Bone marrow (tissue), 2 donors: ENCODE results near the gene AK5.
"Not testable (repeated sequence)": the region's sequence is repeated elsewhere in the genome, so short reads cannot be mapped to it uniquely, and the experiment has no call there.

Experiments used
- DNase-seq, 2 donors: peaks; one replicate each; lab custom pipeline; 2025; lab: John Stamatoyannopoulos, UW

AK5 gene

DNA sequence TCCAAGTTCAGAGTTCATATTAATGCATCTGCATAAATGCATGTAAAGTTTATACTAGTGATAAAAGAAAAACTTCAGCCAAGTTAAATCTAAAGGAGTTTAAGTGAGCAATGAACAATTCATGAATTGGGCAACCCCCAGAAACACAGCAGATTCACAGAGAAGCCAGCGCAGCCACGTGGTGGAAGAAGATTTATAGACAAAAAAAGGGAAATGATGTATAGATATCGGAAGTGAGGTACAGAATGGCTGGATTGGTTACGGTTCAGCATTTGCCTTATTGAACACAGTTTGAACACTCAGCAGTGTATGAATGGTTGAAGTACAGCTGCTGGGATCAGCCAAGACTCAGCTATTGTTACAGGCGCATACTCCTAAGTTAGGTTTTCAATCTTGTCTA, 5.7 kb downstream of the AK5 start:
- DNase-seq = no peak

DNA sequence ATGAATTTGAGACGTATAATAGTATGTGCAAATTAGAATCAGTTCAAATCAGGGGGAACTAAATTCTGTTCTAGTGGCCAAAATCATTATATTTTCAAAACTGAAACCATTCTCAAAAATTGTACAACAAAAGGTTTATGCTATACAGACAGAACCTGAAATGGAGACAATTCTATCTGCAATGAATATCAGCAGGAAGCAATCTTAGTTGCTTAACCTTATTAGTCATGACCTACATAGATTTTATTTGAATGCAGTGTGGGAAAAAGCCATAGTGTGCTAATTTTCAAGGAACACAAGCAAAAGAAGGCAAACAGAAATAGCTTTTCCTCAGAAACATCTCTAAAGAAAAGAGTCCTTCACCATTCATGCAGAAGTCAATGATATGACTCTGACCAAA, 6.5 kb downstream of the AK5 start:
- DNase-seq = no peak

DNA sequence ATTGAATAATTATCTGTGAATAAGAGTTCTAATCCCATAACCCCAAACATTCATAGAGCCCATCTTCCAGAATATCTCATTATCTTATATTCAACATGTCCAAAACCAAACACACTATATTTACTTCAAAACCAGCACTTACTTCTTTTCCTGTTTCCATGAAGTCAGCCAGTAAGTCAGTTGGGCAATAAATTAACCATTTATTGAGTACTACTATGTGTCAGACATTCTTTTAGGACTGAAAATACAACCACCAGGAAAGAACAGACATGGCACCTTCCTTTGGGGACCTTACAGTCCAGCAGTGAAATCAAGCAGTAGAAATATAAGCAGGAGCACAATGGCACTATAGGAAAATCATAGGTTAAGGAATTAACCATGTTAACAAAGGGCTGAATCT, 8.8 kb downstream of the AK5 start:
- no peak for DNase-seq

DNA sequence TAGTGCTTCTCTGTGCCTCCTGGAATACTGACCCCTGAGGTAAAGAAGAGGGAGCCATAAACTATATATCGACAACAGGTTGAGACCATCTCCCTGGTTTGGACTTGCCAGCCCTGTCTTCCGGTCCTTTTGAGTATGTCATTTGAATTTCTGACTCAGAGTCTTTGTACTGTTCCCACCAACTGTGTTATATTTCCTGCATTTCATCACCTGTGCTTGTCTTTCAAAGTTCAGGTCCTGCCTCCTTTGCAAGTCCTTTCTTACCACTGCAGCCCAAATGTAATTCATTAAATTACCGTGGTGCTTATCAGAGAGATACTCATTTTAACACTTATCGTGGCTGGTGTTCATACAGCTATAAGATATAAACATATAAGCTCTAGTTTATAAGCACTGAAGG, 10.7 kb downstream of the AK5 start:
- no peak for DNase-seq

DNA sequence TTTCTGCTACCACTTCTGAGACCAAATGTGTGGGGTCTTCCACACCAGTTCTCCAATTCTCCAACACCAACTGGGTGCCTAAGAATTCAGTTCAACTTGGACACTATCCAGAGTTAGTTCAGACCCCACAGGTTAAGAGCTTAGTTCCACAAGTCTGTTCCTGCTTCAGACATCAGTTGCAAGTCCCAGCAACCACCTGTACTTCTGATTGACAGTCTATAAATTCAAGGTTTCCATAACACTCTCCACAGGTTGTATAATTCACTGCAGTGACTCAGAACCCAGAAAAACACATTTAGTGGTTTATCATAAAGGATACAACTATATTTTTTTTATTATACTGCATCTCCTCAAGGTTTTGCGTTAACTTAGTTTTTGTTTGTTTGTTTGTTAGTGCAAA, 18.7 kb downstream of the AK5 start:
- no peak for DNase-seq

DNA sequence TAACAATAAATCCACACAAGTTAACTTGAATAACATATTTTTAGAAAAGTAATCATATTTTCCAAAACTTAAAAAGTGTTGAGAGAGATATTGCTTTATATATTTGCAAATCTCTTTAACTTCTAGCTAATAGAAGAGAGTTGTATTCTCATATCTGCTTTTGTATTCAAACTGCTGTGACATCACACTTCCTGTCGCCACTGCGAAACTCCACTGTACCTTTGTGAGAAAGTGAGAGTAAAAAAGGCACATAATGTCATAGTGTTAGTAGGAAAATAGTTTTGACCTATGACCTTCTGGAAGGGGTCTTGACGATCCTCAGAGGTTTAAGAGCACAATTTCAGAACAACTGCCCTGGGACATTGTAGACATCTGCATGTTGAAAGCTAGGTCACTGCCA, 21.6 kb downstream of the AK5 start:
- DNase-seq = no peak

DNA sequence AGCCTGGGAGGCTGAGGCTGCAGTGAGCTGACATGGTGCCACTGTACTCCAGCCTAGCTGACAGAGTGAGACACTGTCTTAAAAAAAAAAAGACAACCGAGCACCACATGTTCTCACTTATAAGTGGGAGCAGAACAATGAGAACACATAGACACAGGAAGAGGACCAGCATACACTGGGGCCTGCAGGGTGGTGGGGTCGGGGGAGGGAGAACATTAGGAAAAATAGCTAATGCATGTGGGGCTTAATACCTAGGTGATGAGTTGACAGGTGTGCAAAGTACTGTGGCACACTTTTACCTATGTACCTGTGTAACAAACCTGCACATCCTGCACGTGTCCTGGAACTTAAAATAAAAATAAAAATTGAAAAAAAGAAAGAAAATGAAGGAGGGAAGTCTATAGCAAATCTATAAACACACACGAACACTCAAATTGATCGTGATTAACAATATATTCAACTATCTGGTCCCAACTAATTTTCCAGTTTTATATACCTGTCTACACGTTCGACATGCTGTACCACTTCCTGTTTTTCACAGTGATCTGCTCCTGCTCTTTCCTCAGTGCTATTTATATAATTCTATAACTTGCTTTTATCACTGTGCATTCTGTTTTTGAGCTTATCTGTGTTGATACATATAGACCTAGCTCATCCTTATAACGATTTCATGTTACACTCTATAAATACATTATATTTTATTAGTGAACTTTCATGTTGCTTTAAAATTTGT, 27.2 kb downstream of the AK5 start:
- DNase-seq = no peak

DNA sequence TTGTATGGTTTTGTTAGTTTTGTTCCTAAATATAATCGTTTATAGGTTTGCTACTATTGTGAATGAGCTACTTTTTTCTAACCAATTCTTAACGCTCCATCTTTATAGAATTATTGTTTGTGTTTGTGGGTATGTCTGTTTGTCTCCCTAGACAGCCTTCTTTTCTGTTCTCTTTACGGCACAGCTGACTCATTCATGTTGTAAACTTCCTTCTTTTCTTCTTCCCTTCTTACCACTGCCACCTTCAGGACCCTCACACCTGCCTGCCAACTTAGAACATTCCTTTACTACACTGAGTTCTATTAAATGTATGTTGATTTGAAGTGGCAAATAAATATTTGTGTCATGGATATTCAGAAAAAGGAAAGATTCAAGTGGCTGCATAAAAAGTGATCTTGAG, 29.1 kb downstream of the AK5 start:
- DNase-seq = no peak

DNA sequence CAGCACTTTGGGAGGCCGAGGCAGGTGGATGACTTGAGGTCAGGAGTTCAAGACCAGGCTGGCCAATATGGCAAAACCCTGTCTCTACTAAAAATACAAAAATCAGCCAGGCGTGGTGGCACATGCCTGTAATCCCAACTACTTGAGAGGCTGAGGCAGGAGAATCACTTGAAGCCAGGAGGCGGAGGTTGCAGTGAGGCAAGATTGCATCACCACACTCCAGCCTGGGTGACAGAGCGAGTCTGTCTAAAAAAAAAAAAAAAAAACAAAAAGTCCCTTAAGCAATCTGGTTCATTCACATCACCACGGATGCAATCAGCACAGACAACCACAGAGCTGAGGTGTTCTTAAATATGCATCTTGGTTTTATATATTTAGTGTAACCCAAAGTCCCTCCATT, 30.5 kb downstream of the AK5 start:
- not testable (repeated sequence) for DNase-seq

DNA sequence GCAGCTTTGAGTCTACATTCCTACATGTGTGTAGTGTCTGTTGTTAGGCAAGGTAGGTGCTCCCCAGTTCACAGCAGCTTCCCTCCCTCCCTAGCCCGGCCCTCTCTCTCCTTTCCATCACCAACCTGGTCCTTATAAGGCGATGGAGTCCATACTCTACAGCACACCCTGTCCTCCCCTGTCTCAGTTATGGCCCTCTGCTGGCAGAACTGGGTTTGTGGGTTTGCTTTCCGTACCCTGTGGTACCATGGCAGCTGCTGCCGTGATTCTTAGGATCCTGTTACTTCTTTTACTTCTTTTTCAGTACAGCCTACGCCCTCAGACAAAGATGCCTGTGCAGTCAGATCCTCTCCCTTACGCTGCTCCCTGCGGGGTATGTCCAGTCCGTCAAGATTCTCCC, 31.7 kb downstream of the AK5 start:
- DNase-seq = no peak

DNA sequence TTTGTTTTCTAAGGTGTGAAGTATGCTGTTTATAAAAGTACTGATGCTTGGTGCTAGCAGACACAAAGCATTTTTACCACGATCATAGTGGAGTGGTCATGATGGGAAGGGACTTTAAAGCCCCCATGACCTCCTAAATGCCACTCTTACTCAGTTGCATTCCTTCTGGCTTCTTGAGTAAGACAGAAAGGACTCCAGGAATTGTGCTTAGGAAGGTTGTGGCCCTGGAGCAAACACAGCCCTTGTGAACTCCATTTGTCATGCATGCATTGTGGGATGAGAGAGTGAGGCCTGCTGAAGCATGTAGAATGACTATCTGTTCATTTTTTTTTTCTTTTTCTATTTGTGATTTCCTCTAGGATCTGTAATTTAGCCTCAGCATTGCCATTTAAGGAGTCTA, 34.2 kb downstream of the AK5 start:
- no peak for DNase-seq

DNA sequence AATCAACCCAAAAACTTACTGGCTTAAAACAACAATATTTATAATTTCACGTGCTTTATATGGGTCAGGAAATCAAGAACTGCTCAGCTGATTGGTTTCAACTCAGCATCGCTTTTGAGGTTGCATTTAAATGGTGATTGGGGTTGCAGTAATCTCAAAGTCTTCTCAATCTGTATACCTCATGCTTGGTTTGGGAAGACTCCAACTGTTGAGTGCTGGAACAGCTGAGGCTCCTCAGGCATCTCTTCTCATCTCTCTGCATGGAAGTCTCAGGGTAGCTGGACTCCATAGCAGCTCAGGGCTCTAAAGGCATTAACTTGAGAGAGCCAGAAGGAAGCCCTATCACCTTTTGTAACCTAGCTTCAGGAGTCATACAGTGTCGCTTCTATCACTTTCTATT, 35.1 kb downstream of the AK5 start:
- DNase-seq = no peak

DNA sequence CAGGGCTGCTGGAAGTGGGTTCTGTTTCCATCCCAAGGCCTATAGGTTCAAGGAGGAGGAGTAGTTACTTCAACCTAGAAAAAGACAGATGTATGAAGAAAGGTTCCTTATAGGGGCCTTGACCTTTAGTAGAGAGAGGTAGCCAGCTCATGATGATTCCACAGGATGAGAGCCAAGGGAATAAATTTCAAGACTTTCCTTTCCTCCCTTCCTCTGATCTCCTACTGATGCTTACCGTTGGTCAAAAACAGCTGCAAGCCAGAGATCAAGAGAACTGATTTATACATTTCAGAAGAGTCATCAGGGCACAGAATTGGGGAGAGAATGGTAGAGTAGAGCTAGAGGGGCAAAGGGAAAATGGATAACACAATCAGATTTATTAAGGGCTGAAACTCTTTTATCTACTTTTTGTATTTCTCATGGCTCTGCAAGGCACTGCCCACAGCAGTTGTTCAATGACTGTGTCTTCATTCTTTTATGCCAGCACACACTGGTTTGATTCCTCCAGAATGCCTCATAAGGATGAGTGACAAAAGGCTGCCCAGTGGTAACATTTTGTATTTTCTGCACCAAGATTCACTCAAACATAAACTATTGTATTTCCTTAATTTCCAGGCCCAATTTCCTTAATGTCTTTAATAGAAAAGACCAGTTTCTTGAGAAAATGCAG, 37.4 kb downstream of the AK5 start:
- DNase-seq = no peak

DNA sequence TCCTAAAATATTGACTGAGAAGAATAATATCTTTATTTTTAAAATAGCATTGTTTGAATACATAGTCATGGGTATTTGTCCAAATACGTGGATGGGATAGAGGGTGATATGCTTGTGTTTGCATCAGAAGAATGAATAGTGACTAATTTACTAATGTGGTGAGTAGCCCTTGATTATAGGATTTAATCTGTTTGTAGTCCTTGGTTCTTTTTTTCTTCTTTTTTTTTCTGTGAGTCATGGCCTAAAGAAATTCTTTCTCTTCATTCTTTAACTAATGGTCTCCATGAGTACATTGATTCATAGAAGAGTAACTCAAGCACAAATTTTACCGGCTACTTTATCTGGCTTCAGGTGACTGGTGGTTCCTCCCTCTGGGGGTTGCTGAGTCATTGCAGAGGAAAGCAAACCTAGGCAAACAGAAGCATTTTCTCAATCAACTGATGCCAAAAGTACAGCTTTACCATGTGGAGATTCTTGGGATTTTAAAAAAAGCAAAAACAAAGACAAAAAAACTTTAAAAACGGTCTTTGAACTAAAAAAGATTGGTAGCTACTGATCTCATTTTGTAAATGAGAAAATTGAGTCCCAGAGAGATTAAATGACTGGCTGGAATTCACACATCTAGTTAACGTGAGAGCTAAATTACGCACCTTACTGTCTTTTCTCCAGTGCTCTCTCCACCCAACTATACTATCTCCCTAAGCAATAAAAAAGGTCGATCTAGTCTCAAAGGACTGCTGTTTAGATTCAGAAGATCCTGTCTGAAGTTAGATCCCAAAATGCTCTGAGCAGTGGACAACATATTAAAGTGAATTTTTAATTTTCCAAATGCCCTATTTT, 40.5 kb downstream of the AK5 start:
- DNase-seq = no peak

DNA sequence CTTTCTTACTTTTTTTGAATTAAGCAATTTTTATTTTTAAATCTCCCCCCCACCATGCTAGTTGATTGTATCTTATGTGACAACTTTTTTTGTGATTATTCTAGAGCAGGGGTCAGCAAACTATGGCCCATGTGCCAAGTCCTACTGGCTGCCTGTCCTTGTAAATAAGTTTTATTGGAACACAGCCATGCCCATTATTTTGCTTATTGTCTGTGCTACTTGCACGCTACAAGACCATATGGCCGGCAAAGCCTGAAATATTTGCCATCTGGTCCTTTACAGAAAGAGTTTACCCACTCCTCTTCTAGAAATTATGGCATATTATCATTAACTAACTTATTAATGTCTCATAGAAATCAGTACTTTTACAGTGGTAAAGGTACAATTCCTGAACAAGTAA, 51.7 kb downstream of the AK5 start:
- DNase-seq = no peak

DNA sequence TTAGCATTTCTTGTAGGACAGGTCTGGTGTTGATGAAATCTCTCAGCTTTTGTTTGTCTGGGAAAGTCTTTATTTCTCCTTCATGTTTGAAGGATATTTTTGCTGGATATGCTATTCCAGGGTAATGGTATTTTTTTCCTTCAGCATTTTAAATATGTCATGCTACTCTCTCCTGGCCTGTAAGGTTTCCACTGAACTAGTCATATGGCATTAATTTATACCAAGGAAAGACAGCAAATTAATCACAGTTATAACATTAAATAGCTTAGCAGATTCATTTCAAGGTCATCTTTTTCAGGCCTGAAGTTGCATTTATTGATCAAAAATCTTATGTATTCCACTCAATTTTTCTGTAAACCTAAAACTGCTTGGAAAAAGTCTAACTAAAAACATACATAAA, 54.9 kb downstream of the AK5 start:
- no peak for DNase-seq

DNA sequence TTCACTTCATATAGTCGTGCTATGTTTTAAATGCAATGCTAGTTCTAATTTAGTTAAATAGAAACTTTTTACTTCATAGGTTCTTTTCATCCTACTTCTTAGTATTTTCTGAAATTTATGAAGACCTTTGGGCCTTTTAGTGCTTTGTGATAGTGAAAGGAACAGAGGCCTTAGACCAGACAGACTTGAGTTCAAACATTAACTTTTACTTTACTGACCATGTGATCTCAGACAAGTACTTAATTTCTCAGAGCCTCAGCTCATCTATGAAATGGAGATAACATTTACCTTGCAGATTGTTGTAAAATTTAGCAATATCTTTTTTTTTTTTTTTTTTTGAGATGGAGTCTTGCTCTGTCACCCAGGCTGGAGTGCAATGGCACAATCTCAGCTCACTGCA, 57.5 kb downstream of the AK5 start:
- no peak for DNase-seq

DNA sequence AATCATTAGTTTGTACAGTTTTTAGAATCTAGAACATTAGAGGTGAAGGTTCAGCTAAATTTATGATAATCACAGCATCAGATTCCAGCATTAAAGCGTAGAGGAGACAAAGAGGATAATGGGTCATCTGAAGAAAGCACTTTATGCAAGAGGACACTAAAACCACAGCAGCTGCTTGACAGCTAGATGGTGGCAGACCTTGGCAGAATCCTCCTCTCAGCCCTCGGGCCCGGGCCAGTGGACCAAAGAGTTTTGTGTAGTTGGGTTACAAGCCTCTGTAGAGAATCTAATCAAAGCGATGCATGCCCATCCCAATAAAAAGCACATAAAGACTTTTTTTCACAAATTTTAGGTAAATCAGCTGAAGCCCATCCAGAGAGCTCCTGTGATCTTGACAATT, 59.4 kb downstream of the AK5 start:
- DNase-seq = no peak

DNA sequence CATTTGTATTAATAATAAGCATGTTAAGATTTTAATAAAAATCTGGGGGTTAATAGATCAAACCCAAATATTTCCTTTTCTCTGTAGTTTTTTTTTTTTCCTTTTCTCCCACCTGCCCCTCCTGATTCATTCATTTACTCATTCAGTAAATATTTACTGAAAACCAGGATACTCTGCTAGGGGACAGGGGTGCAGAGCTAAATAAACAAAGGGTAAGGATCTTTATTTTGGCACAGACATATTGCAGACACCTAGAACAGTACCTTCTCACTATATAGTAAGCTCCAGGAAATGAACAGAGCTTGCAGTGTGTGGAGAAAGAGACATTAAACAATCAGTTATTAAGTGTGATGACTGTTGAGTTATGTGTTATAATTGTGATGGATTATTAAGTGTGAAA, 60.9 kb downstream of the AK5 start:
- DNase-seq = no peak

DNA sequence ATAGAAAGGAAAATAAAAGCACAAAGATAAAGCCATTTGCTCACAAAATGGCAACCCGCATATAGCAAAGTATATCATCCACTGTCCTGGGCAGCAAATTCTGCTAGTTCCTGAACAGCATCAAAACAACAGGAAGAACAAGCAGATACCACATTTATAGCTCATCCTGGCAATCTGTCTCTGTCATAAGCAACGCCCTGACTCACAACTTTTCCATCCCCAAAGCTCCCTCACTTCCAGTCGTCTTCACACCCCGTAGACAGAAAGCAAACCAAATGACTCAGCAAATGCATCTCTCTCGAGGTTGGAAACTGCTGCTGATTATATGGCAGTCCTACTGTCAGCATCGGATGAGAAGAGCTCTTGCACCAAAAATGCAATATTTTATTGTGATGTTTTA, 65.8 kb downstream of the AK5 start:
- peak in 1 of 2 donors; percentile 95 for DNase-seq

DNA sequence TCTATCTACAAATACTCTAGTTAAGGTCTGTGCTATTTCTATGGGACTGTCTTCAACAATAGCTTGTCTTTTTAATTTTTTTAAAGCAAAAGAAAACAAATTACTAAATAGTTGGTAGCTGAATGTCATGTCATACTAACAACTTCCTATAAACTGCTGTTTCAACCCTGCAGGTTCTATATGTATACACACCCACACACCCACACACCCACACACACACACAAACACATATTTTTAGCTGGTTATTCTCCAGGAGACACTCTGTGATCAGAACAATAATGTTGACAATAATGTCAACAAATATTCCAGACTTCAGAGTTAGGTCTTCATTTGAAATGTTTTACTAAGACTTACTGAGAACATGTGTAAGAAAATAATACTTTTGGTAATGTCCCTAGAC, 66.7 kb downstream of the AK5 start:
- no peak for DNase-seq

DNA sequence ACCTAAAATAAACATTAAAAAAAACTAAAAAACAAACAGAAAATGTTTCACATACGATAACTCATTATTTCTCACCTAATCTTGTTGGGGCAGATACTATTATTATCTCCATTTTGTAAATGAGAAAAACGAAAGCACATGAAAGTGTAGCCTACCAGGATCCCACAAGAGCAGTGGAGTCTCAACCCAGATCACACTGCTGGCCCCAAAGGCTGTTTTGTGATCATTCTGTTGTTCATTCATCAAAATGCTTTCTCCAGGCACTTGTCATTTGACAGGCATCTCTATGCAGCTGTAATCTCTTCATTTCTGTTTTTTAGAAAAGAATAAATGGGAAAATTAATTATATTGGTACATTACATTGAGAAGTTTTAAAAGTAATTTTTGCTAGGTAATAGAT, 67.5 kb downstream of the AK5 start:
- DNase-seq = no peak
